Measurements from ENCODE around the gene TBC1D8.
A peak's percentile ranks its signal among the peaks of the same experiment; 100 is the strongest.

Gene TBC1D8

GRCh38 chr2:100976645-100977391, 174.4 kb downstream of the TBC1D8 start:
- peak; percentile 13 for DNase-seq (ENCODE audit: low spot score)

DNA sequence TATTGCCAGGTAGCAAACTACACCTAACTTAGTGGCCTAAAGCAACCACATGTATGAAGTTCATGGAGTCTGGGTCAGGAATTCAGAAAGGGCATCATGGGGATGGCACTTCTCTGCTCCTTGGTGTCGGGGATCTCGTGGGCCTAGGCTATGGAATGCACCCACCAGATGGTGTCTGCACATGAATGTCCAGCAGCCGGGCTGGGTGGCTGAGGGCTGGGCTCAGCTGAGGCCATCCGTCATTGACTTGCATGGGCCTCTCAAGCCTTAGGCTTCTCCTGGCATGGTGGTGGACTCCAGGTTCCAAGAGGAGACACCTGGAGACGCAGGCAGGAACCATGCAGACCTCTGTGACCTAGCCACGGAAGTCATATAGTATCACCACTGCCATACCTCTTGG, 175.1 kb downstream of the TBC1D8 start:
- DNase-seq (ENCODE audit: low spot score): no peak

DNA sequence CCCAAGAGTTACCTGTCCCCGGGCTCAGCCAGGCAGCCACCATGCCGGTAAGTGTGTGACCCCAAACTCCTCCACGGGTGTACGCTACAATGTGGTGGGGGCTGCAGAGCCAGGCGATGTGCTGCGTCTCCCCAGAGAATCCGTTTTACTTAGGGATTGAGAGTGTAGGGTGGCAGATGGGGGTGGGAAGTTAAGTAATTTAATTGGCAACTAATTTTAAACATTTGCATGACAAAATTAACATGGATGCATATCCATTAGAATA, 175.7 kb downstream of the TBC1D8 start:
- no peak for DNase-seq (ENCODE audit: low spot score)

- no peak for DNase-seq (ENCODE audit: low spot score)
Observed at GRCh38 chr2:100974712-100975520, 176.3 kb downstream of the TBC1D8 start.

GRCh38 chr2:100972452-100972851, 178.7 kb downstream of the TBC1D8 start:
- no peak for DNase-seq (ENCODE audit: low spot score)

- DNase-seq (ENCODE audit: low spot score): no peak
Observed at GRCh38 chr2:100971221-100971620, 180.0 kb downstream of the TBC1D8 start.

GRCh38 chr2:100969998-100970397, 181.2 kb downstream of the TBC1D8 start:
- no peak for DNase-seq (ENCODE audit: low spot score)

- DNase-seq (ENCODE audit: low spot score): no peak
Observed at GRCh38 chr2:100968146-100969145, 182.7 kb downstream of the TBC1D8 start.

GRCh38 chr2:100967716-100968115, 183.5 kb downstream of the TBC1D8 start:
- no peak for DNase-seq (ENCODE audit: low spot score)

DNA sequence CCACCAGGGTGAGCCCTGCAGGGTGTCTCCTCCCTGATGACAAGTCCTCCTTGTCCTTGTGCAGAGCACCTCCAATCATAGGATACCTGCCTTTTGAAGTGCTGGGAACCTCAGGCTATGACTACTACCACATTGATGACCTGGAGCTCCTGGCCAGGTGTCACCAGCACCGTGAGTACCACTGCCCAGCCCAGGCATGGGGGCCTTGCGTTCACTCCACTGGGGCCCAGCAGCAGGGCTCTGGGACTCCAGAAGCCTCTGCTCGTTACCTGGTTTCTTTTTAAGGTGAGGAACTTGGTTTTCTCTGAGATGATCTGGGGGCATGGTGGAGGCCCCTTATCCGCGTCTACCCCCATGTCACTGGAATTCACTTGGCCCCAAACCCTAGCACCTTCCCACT, 185.6 kb downstream of the TBC1D8 start:
- DNase-seq (ENCODE audit: low spot score): no peak

- DNase-seq (ENCODE audit: low spot score): no peak
Observed at GRCh38 chr2:100964681-100965169, 186.5 kb downstream of the TBC1D8 start.

- DNase-seq (ENCODE audit: low spot score): no peak
Observed at GRCh38 chr2:100964222-100964621, 187.0 kb downstream of the TBC1D8 start.

- no peak for DNase-seq (ENCODE audit: low spot score)
Observed at GRCh38 chr2:100963026-100963375, 188.2 kb downstream of the TBC1D8 start.

- no peak for DNase-seq (ENCODE audit: low spot score)
Observed at GRCh38 chr2:100962366-100963025, 188.7 kb downstream of the TBC1D8 start.

GRCh38 chr2:100960688-100961087, 190.5 kb downstream of the TBC1D8 start:
- DNase-seq (ENCODE audit: low spot score): no peak

GRCh38 chr2:100959225-100959880, 191.8 kb downstream of the TBC1D8 start:
- no peak for DNase-seq (ENCODE audit: low spot score)

DNA sequence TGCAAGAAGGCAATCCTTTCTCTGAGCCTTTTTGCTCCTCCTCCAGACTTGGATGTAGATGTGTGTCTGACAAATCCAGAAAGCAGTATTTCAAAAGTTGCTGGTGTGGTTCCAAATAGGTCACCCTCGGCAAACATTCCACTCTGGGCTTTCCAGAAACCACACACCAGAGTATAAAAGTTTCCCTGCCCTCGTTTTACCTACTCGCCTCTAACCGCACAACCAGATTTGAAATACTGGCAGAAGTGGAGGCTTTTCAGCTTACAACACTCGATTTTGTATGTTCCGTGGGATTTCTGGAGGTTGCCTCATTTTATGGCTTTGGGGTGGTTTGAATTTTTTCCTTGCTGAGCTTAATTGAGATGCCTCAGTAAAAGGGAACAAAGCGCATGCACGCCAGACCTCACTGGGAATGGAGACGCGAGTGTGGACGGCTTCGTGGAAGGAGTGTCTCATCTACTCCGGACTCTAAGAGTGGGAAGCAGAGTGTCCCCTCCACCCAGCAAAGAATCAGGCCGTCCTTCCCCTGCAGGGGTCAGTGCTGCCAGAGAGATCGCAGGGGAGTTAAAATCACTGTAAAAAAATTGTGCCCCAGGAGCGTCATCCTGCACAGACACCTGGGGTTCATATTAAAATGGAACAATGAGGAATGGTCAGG, 193.1 kb downstream of the TBC1D8 start:
- DNase-seq (ENCODE audit: low spot score): no peak

Data from germinal center (tissue), 1 donor.